C4-2B (cell line): ENCODE results near the gene SRM.

ENCODE experiments used
- ZFX ChIP-seq: fragments of 450-650 bp; IDR thresholded peaks from 2 replicates; pipeline ENCODE4 v1.6.1; 2017
- TF ChIP-seq, protein P1 (sequence below): fragments of 450-650 bp; conservative IDR thresholded peaks from 2 replicates; pipeline ENCODE4 v1.5.1; 2017; ENCODE audit warnings: mild to moderate bottlenecking

DNA sequence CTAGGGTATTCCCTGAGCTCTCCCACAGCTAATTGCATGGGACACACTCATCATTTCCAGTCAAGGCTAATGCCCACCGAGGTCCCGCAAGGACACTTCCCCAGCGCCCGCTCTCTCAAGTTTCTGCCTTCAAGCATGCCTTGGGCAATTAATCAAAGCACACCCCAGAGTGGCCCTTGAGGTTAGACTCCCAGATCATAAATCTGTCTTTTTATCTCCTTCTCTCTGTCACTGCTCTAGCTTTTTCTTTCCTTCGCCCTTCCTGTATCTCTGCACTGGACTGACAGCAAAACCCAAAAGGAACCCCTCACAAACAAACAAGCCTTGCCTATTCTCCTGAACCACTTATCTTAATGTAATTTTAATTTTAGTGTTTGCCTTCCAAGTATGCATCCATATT, 47.8 kb upstream of the SRM start:
- TF ChIP-seq, protein P1, sequence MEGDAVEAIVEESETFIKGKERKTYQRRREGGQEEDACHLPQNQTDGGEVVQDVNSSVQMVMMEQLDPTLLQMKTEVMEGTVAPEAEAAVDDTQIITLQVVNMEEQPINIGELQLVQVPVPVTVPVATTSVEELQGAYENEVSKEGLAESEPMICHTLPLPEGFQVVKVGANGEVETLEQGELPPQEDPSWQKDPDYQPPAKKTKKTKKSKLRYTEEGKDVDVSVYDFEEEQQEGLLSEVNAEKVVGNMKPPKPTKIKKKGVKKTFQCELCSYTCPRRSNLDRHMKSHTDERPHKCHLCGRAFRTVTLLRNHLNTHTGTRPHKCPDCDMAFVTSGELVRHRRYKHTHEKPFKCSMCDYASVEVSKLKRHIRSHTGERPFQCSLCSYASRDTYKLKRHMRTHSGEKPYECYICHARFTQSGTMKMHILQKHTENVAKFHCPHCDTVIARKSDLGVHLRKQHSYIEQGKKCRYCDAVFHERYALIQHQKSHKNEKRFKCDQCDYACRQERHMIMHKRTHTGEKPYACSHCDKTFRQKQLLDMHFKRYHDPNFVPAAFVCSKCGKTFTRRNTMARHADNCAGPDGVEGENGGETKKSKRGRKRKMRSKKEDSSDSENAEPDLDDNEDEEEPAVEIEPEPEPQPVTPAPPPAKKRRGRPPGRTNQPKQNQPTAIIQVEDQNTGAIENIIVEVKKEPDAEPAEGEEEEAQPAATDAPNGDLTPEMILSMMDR: no peak
- TF ChIP-seq ZFX: no peak
